GM23338 (cell line): ENCODE measurements around the gene ETV5. TPM values are rescaled to one million over a fixed set of nuclear protein-coding genes. Genes with fewer than 3 reads are reported as not detected.

Experiments used
- ATAC-seq: fragments of 200-7000 bp; cut with Tn5 transposase; 3 replicates; pipeline ENCODE4 v1.9.1; 2020
- DNase-seq: peaks from one replicate; pipeline ENCODE4 v3.0.0-alpha.2; 2015; ENCODE audit warnings: low spot score
- H2AFZ ChIP-seq: fragments of 200-600 bp; sonication (generic); 2 replicates; pipeline ENCODE4 v1.8.0; 2016; ENCODE audit warnings: antibody characterized with exemption, mild to moderate bottlenecking, moderate library complexity
- H3F3A ChIP-seq: fragments of 200-600 bp; sonication (generic); replicated peaks from 2 replicates; pipeline ENCODE4 v1.8.0; 2017; ENCODE audit warnings: antibody characterized with exemption, mixed run types, low read depth
- H3K27ac ChIP-seq: fragments of 200-600 bp; sonication (generic); 2 replicates; pipeline ENCODE4 v1.6.1; 2016; ENCODE audit warnings: low read depth
- H3K27me3 ChIP-seq: fragments of 200-600 bp; sonication (generic); 2 replicates; pipeline ENCODE4 v1.8.0; 2016; ENCODE audit warnings: mild to moderate bottlenecking, mixed run types, moderate library complexity; ENCODE audit not compliant: insufficient read depth
- H3K36me3 ChIP-seq: fragments of 200-600 bp; sonication (generic); 2 replicates; pipeline ENCODE4 v1.8.0; 2016; ENCODE audit warnings: mild to moderate bottlenecking; ENCODE audit not compliant: insufficient read depth
- H3K4me1 ChIP-seq: fragments of 200-600 bp; sonication (generic); 2 replicates; pipeline ENCODE4 v1.8.0; 2016; ENCODE audit warnings: mild to moderate bottlenecking, moderate library complexity; ENCODE audit not compliant: insufficient read depth
- H3K4me2 ChIP-seq: fragments of 200-600 bp; sonication (generic); 2 replicates; pipeline ENCODE4 v1.7.1; 2017; ENCODE audit warnings: mixed run types
- H3K4me3 ChIP-seq: fragments of 200-600 bp; sonication (generic); 2 replicates; pipeline ENCODE4 v1.6.1; 2016; ENCODE audit warnings: mixed run types
- H3K79me2 ChIP-seq: fragments of 200-600 bp; sonication (generic); replicated peaks from 2 replicates; pipeline ENCODE4 v1.8.0; 2017; ENCODE audit warnings: mild to moderate bottlenecking; ENCODE audit not compliant: insufficient read depth
- H3K9me2 ChIP-seq: fragments of 200-600 bp; sonication (generic); 2 replicates; pipeline ENCODE4 v1.8.0; 2017; ENCODE audit not compliant: insufficient read depth
- H4K20me1 ChIP-seq: fragments of 200-600 bp; sonication (generic); replicated peaks from 2 replicates; pipeline ENCODE4 v1.8.0; 2017; ENCODE audit warnings: mild to moderate bottlenecking; ENCODE audit not compliant: insufficient read depth
- H3K27ac Mint-ChIP-seq: 2 replicates; pipeline ENCODE4 v1.8.0; 2020; ENCODE audit warnings: inconsistent platforms, mild to moderate bottlenecking, moderate library complexity, mixed read lengths
- H3K27me3 Mint-ChIP-seq: 3 replicates; pipeline ENCODE4 v1.8.0; 2022; ENCODE audit warnings: low read depth, mild to moderate bottlenecking, moderate library complexity, mixed read lengths, inconsistent platforms; ENCODE audit not compliant: insufficient read depth, poor library complexity
- H3K36me3 Mint-ChIP-seq: 3 replicates; pipeline ENCODE4 v1.8.0; 2021; ENCODE audit warnings: low read depth, mild to moderate bottlenecking, inconsistent platforms, moderate library complexity, mixed read lengths
- H3K4me1 Mint-ChIP-seq: 3 replicates; pipeline ENCODE4 v1.8.0; 2020; ENCODE audit warnings: mild to moderate bottlenecking, inconsistent platforms, mixed read lengths
- H3K4me3 Mint-ChIP-seq: 3 replicates; pipeline ENCODE4 v1.8.0; 2021; ENCODE audit warnings: moderate library complexity, mild to moderate bottlenecking, inconsistent platforms, mixed read lengths
- H3K9me3 Mint-ChIP-seq: 3 replicates; pipeline ENCODE4 v1.8.0; 2020; ENCODE audit warnings: moderate library complexity, mild to moderate bottlenecking, inconsistent platforms, mixed read lengths
- CREB1 ChIP-seq: fragments of 250-450 bp; sonication (Bioruptor Pico); IDR thresholded peaks from 2 replicates; pipeline ENCODE4 v1.5.0; 2020; ENCODE audit warnings: low read depth, mild to moderate bottlenecking, moderate library complexity
- CTCF ChIP-seq, 2 experiments: fragments of 200-600 bp in 1 of 2; sonication (generic) in 1 of 2; conservative IDR thresholded peaks; 2 replicates each; pipeline versions ENCODE4 v1.5.1 to v1.6.1; 2016 to 2017; ENCODE audit warnings: antibody characterized with exemption in 2 of 2, low read depth in 2 of 2, mild to moderate bottlenecking in 2 of 2, moderate library complexity in 1 of 2
- ETS1 ChIP-seq: IDR thresholded peaks from 2 replicates; pipeline ENCODE4 v1.6.1; 2016; ENCODE audit warnings: antibody characterized with exemption
- EZH2 ChIP-seq: fragments of 200-600 bp; sonication (generic); IDR thresholded peaks from one replicate; pipeline ENCODE4 v1.8.0; 2017; ENCODE audit warnings: antibody characterized with exemption, mild to moderate bottlenecking, low read depth; ENCODE audit not compliant: unreplicated experiment
- EZH2phosphoT487 ChIP-seq: fragments of 200-600 bp; sonication (generic); IDR thresholded peaks from one replicate; pipeline ENCODE4 v1.8.1; 2018; ENCODE audit warnings: antibody characterized with exemption; ENCODE audit not compliant: unreplicated experiment
- JUNB ChIP-seq: IDR thresholded peaks from one replicate; pipeline ENCODE4 v1.6.1; 2016; ENCODE audit warnings: antibody characterized with exemption; ENCODE audit not compliant: unreplicated experiment
- NANOG ChIP-seq: IDR thresholded peaks from 2 replicates; pipeline ENCODE4 v1.6.1; 2016; ENCODE audit warnings: antibody characterized with exemption, borderline replicate concordance
- POLR2AphosphoS5 ChIP-seq: IDR thresholded peaks from 2 replicates; pipeline ENCODE4 v1.6.1; 2016; ENCODE audit warnings: antibody characterized with exemption, low read depth
- STAT1 ChIP-seq: IDR thresholded peaks from one replicate; pipeline ENCODE4 v1.6.1; 2016; ENCODE audit warnings: antibody characterized with exemption; ENCODE audit not compliant: unreplicated experiment
- ZNF114 ChIP-seq: fragments of 250-450 bp; sonication (Bioruptor Pico); IDR thresholded peaks from 2 replicates; pipeline ENCODE4 v1.5.0; 2020; ENCODE audit warnings: mild to moderate bottlenecking, moderate library complexity
- ZNF331 ChIP-seq: fragments of 250-450 bp; sonication (Bioruptor Pico); IDR thresholded peaks from 2 replicates; pipeline ENCODE4 v1.5.0; 2020; ENCODE audit warnings: low read depth, mild to moderate bottlenecking, moderate library complexity
- polyA plus RNA-seq: library from polyadenylated mRNA; unstranded; fragments of >200 nt; fragmentation: Nextera tagmentation; extraction: Ambion mirVana; gene quantifications from 2 replicates; pipeline ENCODE4 v1.2.1, GENCODE V29; 2016
- total RNA-seq: library from RNA; depleted of rRNA; stranded (reverse); fragments of >200 nt; shearing (Covaris generic); gene quantifications from 2 replicates; pipeline ENCODE4 v1.2.3, GENCODE V29; 2014
- TF ChIP-seq, protein P1 (sequence below): fragments of 250-450 bp; sonication (Bioruptor Pico); IDR thresholded peaks from 2 replicates; pipeline ENCODE4 v1.5.0; 2020; ENCODE audit warnings: mild to moderate bottlenecking, moderate library complexity

The ETV5 gene
- total and polyA plus RNA-seq, 2 experiments from 2014 or later, result 33.5 to 57.1 TPM

DNA sequence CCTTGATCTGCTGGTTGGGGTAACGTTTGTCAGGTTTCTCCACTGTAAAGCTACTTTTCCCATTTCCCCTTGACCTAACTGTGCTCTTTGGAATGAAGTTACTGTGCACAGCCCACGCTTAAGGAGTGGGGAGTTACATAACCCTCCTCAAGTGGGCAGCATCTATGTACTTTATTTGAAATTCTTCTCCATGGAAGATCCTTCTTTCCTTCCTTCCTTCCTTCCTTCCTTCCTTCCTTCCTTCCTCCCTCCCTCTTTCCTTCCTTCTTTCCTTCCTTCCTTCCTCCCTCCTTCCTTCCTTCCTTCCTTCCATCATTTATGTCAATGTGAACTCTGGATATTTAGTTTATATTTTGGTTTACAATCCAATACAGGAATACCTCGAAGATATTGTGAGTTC, 94.0 kb downstream of the ETV5 start:
- no peak overlapping the region for H3K27ac ChIP-seq
- no peaks in the 10 kb centered on the region for H3F3A ChIP-seq
- no peak overlapping the region for H2AFZ ChIP-seq
- no peaks in the 10 kb centered on the region for H3K36me3 ChIP-seq
- H3K9me3 Mint-ChIP-seq, result peaks cover 4% of the 10 kb centered on the region; the same call in 2 of the 3 replicates
- H3K27me3 ChIP-seq, result no peaks in the 10 kb centered on the region
- H4K20me1 ChIP-seq, result no peaks in the 10 kb centered on the region
- H3K9me2 ChIP-seq, result no peaks in the 10 kb centered on the region
- H3K4me1 ChIP-seq, result no peaks in the 10 kb centered on the region
- no peak overlapping the region for H3K4me3 Mint-ChIP-seq
- DNase-seq, result no peak
- H3K4me3 ChIP-seq, result no peak overlapping the region
- no peaks in the 10 kb centered on the region for H3K79me2 ChIP-seq
- no peak overlapping the region for H3K4me2 ChIP-seq
- no peaks in the 10 kb centered on the region for H3K4me1 Mint-ChIP-seq
- ATAC-seq, result no peak
- H3K27me3 Mint-ChIP-seq, result no peaks in the 10 kb centered on the region
- H3K27ac Mint-ChIP-seq, result no peak overlapping the region
- no peak for TF ChIP-seq EZH2phosphoT487
- TF ChIP-seq STAT1, result no peak
- TF ChIP-seq JUNB, result no peak
- TF ChIP-seq ETS1, result no peak
- TF ChIP-seq ZNF114 (CRISPR knock-in tag), result no peak
- TF ChIP-seq CREB1 (CRISPR knock-in tag), result no peak
- H3K36me3 Mint-ChIP-seq, result no peaks in the 10 kb centered on the region

DNA sequence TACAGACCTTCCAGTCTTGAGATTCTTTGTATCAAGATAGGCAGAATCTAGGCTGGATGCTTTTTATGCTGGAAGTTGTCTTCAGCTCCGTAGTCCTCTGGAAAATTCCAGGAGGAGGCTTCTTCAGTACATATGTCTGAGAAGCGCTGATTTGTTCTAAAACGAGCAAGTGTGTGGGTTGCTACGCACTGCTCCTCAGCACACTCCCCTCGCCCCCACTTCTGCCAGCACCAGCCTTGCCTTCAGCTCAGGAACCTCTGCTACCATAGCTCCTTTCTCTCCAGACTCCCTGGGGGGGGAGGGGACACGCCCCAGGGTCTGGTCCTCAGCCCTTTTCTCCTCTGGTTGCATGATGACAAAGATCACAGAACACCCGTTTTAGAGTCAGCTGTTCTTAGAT, 95.6 kb downstream of the ETV5 start:
- ATAC-seq, result no peak
- TF ChIP-seq ZNF331, result no peak
- TF ChIP-seq ZNF114 (CRISPR knock-in tag), result no peak
- TF ChIP-seq CTCF (conservative IDR thresholded peaks at IDR 0.05; ENCODE audit: low read depth in 2 of 2), result no peak
- TF ChIP-seq STAT1, result no peak
- no peak for TF ChIP-seq POLR2AphosphoS5
- no peak for TF ChIP-seq EZH2phosphoT487
- no peak for TF ChIP-seq NANOG
- TF ChIP-seq, protein P1, sequence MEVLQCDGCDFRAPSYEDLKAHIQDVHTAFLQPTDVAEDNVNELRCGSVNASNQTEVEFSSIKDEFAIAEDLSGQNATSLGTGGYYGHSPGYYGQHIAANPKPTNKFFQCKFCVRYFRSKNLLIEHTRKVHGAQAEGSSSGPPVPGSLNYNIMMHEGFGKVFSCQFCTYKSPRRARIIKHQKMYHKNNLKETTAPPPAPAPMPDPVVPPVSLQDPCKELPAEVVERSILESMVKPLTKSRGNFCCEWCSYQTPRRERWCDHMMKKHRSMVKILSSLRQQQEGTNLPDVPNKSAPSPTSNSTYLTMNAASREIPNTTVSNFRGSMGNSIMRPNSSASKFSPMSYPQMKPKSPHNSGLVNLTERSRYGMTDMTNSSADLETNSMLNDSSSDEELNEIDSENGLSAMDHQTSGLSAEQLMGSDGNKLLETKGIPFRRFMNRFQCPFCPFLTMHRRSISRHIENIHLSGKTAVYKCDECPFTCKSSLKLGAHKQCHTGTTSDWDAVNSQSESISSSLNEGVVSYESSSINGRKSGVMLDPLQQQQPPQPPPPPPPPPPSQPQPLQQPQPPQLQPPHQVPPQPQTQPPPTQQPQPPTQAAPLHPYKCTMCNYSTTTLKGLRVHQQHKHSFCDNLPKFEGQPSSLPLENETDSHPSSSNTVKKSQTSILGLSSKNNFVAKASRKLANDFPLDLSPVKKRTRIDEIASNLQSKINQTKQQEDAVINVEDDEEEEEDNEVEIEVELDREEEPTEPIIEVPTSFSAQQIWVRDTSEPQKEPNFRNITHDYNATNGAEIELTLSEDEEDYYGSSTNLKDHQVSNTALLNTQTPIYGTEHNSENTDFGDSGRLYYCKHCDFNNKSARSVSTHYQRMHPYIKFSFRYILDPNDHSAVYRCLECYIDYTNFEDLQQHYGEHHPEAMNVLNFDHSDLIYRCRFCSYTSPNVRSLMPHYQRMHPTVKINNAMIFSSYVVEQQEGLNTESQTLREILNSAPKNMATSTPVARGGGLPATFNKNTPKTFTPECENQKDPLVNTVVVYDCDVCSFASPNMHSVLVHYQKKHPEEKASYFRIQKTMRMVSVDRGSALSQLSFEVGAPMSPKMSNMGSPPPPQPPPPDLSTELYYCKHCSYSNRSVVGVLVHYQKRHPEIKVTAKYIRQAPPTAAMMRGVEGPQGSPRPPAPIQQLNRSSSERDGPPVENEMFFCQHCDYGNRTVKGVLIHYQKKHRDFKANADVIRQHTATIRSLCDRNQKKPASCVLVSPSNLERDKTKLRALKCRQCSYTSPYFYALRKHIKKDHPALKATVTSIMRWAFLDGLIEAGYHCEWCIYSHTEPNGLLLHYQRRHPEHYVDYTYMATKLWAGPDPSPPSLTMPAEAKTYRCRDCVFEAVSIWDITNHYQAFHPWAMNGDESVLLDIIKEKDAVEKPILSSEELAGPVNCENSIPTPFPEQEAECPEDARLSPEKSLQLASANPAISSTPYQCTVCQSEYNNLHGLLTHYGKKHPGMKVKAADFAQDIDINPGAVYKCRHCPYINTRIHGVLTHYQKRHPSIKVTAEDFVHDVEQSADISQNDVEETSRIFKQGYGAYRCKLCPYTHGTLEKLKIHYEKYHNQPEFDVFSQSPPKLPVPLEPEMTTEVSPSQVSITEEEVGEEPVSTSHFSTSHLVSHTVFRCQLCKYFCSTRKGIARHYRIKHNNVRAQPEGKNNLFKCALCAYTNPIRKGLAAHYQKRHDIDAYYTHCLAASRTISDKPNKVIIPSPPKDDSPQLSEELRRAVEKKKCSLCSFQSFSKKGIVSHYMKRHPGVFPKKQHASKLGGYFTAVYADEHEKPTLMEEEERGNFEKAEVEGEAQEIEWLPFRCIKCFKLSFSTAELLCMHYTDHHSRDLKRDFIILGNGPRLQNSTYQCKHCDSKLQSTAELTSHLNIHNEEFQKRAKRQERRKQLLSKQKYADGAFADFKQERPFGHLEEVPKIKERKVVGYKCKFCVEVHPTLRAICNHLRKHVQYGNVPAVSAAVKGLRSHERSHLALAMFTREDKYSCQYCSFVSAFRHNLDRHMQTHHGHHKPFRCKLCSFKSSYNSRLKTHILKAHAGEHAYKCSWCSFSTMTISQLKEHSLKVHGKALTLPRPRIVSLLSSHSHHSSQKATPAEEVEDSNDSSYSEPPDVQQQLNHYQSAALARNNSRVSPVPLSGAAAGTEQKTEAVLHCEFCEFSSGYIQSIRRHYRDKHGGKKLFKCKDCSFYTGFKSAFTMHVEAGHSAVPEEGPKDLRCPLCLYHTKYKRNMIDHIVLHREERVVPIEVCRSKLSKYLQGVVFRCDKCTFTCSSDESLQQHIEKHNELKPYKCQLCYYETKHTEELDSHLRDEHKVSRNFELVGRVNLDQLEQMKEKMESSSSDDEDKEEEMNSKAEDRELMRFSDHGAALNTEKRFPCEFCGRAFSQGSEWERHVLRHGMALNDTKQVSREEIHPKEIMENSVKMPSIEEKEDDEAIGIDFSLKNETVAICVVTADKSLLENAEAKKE (CRISPR knock-in tag), result no peak
- TF ChIP-seq CREB1 (CRISPR knock-in tag), result no peak
- no peak for TF ChIP-seq JUNB
- no peak for TF ChIP-seq ETS1
- no peak for TF ChIP-seq EZH2

More for the DNA sequence above, 95.6 kb downstream of the ETV5 start:
- Histone ChIP-seq H3K27me3 (no peaks in the 10 kb centered on the region), H3K36me3 (no peaks in the 10 kb centered on the region), H3F3A (no peaks in the 10 kb centered on the region), H3K4me2 (no peak overlapping the region), H3K79me2 (no peaks in the 10 kb centered on the region), H3K9me2 (no peaks in the 10 kb centered on the region), H4K20me1 (no peaks in the 10 kb centered on the region), H3K27ac (no peak overlapping the region), H3K4me1 (no peaks in the 10 kb centered on the region), H3K4me3 (no peak overlapping the region), H2AFZ (0 out of 2 replicates have a peak overlapping the region, but pooled peaks have one; percentile 14)
- H3K9me3 Mint-ChIP-seq, result peaks cover 4% of the 10 kb centered on the region; the same call in 2 of the 3 replicates
- no peak overlapping the region for H3K4me3 Mint-ChIP-seq
- no peaks in the 10 kb centered on the region for H3K27me3 Mint-ChIP-seq
- no peaks in the 10 kb centered on the region for H3K4me1 Mint-ChIP-seq
- H3K36me3 Mint-ChIP-seq, result no peaks in the 10 kb centered on the region
- H3K27ac Mint-ChIP-seq, result no peak overlapping the region
- DNase-seq, result no peak
